Daoy (cell line): ENCODE data around the gene TIAM2. TPM values are rescaled to one million over a fixed set of nuclear protein-coding genes. Genes with fewer than 3 reads are reported as not detected.

ENCODE experiments used
- DNase-seq: peaks from one replicate; pipeline ENCODE4 v3.0.0-alpha.2; 2015; ENCODE audit warnings: low read depth
- total RNA-seq: library from RNA; depleted of rRNA; stranded (reverse); fragments of >200 nt; shearing (Covaris generic); gene quantifications from 2 replicates; pipeline ENCODE4 v1.2.3, GENCODE V29; 2014

Gene TIAM2
- total RNA-seq, 1 experiment from 2014 or later: 16.9 TPM

- no peak for DNase-seq
These were observed 266.2 kb downstream of the TIAM2 start for GRCh38 chr6:155261111-155261900.

- no peak for DNase-seq
These were observed 267.5 kb downstream of the TIAM2 start for GRCh38 chr6:155262655-155263054.

GRCh38 chr6:155263373-155264063, 268.4 kb downstream of the TIAM2 start, which contains the start of gene CLDN20:
Gene CLDN20, plus strand, starts transcription at chr6:155264013. Its CDS starts 11,707 bp downstream, at chr6:155275720.
- no peak for DNase-seq

GRCh38 chr6:155264693-155265320, 269.7 kb downstream of the TIAM2 start:
- no peak for DNase-seq

GRCh38 chr6:155265843-155266535, 270.9 kb downstream of the TIAM2 start:
- DNase-seq: no peak

GRCh38 chr6:155267411-155267810, 272.3 kb downstream of the TIAM2 start:
- no peak for DNase-seq

- DNase-seq: peak; percentile 54
These were observed 273.2 kb downstream of the TIAM2 start for GRCh38 chr6:155268088-155268867.

GRCh38 chr6:155269765-155270164, 274.6 kb downstream of the TIAM2 start:
- DNase-seq: no peak

- no peak for DNase-seq
These were observed 275.5 kb downstream of the TIAM2 start for GRCh38 chr6:155270561-155271091.

GRCh38 chr6:155271145-155271544, 276.0 kb downstream of the TIAM2 start:
- DNase-seq: no peak

GRCh38 chr6:155272353-155273232, 277.5 kb downstream of the TIAM2 start:
- DNase-seq: no peak

- DNase-seq: peak; percentile 90
These were observed 278.3 kb downstream of the TIAM2 start for GRCh38 chr6:155273431-155273830.

GRCh38 chr6:155274106-155274505, 279.0 kb downstream of the TIAM2 start:
- no peak for DNase-seq

- DNase-seq: peak; percentile 49
These were observed 279.4 kb downstream of the TIAM2 start for GRCh38 chr6:155274533-155274932.

GRCh38 chr6:155275808-155276480, 280.8 kb downstream of the TIAM2 start:
- DNase-seq: no peak

GRCh38 chr6:155276638-155277037, 281.5 kb downstream of the TIAM2 start:
- no peak for DNase-seq

GRCh38 chr6:155278319-155279049, 283.4 kb downstream of the TIAM2 start:
- DNase-seq: no peak

GRCh38 chr6:155284775-155285174, 289.7 kb downstream of the TIAM2 start:
- DNase-seq: no peak

- no peak for DNase-seq
These were observed 292.6 kb downstream of the TIAM2 start for GRCh38 chr6:155287762-155288161.
